ENCODE data around the gene TMED4. TPM values are rescaled to one million over a fixed set of nuclear protein-coding genes. Genes with fewer than 3 reads are reported as not detected.
"Not testable (repeated sequence)": the region's sequence is repeated elsewhere in the genome, so short reads cannot be mapped to it uniquely, and the experiment has no call there.

The TMED4 gene
- total and polyA plus RNA-seq, 4 donors, result 26.9 to 97.1 (median 46.9) TPM

GRCh38 chr7:44599222-44599621 is 17.2 kb upstream of the TMED4 start:
- 86% methylated on average over 3 of the region's 3 CpGs for WGBS
- no peaks in the 10 kb centered on the region for H3K27me3 ChIP-seq (ENCODE audit: control insufficient read depth in 4 of 4, insufficient read depth in 4 of 4, low read length in 3 of 4)
- H3K4me3 ChIP-seq (ENCODE audit: low read depth in 1 of 3, low read length in 3 of 3), result no peak overlapping the region
- H3K9me3 ChIP-seq (ENCODE audit: control insufficient read depth in 4 of 4, low read length in 3 of 4), result no peaks in the 10 kb centered on the region
- DNase-seq (ENCODE audit: low spot score), result no peak
- no peaks in the 10 kb centered on the region for H3K36me3 ChIP-seq (ENCODE audit: control insufficient read depth in 4 of 4, insufficient read depth in 3 of 4, low read depth in 1 of 4, low read length in 3 of 4)
- H3K4me1 ChIP-seq (ENCODE audit: control insufficient read depth in 4 of 4, insufficient read depth in 4 of 4, low read length in 3 of 4), result no peaks in the 10 kb centered on the region
- H3K27ac ChIP-seq (ENCODE audit: low read depth in 1 of 2, low read length in 2 of 2), result no peak overlapping the region
- TF ChIP-seq, protein P1, sequence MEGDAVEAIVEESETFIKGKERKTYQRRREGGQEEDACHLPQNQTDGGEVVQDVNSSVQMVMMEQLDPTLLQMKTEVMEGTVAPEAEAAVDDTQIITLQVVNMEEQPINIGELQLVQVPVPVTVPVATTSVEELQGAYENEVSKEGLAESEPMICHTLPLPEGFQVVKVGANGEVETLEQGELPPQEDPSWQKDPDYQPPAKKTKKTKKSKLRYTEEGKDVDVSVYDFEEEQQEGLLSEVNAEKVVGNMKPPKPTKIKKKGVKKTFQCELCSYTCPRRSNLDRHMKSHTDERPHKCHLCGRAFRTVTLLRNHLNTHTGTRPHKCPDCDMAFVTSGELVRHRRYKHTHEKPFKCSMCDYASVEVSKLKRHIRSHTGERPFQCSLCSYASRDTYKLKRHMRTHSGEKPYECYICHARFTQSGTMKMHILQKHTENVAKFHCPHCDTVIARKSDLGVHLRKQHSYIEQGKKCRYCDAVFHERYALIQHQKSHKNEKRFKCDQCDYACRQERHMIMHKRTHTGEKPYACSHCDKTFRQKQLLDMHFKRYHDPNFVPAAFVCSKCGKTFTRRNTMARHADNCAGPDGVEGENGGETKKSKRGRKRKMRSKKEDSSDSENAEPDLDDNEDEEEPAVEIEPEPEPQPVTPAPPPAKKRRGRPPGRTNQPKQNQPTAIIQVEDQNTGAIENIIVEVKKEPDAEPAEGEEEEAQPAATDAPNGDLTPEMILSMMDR (IDR thresholded peaks at IDR 0.05; ENCODE audit: low read depth, low read length, missing input control), result no peak
- TF ChIP-seq RXRA (IDR thresholded peaks at IDR 0.05), result no peak
- TF ChIP-seq, protein P2, sequence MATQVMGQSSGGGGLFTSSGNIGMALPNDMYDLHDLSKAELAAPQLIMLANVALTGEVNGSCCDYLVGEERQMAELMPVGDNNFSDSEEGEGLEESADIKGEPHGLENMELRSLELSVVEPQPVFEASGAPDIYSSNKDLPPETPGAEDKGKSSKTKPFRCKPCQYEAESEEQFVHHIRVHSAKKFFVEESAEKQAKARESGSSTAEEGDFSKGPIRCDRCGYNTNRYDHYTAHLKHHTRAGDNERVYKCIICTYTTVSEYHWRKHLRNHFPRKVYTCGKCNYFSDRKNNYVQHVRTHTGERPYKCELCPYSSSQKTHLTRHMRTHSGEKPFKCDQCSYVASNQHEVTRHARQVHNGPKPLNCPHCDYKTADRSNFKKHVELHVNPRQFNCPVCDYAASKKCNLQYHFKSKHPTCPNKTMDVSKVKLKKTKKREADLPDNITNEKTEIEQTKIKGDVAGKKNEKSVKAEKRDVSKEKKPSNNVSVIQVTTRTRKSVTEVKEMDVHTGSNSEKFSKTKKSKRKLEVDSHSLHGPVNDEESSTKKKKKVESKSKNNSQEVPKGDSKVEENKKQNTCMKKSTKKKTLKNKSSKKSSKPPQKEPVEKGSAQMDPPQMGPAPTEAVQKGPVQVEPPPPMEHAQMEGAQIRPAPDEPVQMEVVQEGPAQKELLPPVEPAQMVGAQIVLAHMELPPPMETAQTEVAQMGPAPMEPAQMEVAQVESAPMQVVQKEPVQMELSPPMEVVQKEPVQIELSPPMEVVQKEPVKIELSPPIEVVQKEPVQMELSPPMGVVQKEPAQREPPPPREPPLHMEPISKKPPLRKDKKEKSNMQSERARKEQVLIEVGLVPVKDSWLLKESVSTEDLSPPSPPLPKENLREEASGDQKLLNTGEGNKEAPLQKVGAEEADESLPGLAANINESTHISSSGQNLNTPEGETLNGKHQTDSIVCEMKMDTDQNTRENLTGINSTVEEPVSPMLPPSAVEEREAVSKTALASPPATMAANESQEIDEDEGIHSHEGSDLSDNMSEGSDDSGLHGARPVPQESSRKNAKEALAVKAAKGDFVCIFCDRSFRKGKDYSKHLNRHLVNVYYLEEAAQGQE (IDR thresholded peaks at IDR 0.05), result no peak
- no peak for TF ChIP-seq EGR1 (IDR thresholded peaks at IDR 0.05; ENCODE audit: low read depth in 2 of 2)
- no peak for TF ChIP-seq SP1 (IDR thresholded peaks at IDR 0.05)
- no peak overlapping the region for H3K9ac ChIP-seq (ENCODE audit: low read depth in 1 of 2, low read length in 2 of 2)

- H3K27ac ChIP-seq (ENCODE audit: low read depth in 1 of 2, low read length in 2 of 2); H3K4me3 ChIP-seq (ENCODE audit: low read depth in 1 of 3, low read length in 3 of 3); H3K4me1 ChIP-seq (ENCODE audit: control insufficient read depth in 4 of 4, insufficient read depth in 4 of 4, low read length in 3 of 4); H3K9ac ChIP-seq (ENCODE audit: low read depth in 1 of 2, low read length in 2 of 2); H3K27me3 ChIP-seq (ENCODE audit: control insufficient read depth in 4 of 4, insufficient read depth in 4 of 4, low read length in 3 of 4); DNase-seq (ENCODE audit: low spot score); H3K36me3 ChIP-seq (ENCODE audit: control insufficient read depth in 4 of 4, insufficient read depth in 3 of 4, low read depth in 1 of 4, low read length in 3 of 4); H3K9me3 ChIP-seq (ENCODE audit: control insufficient read depth in 4 of 4, low read length in 3 of 4): not testable (repeated sequence)
- WGBS, result 93% methylated on average over 8 of the region's 8 CpGs
Measured at GRCh38 chr7:44597181-44597580, 15.2 kb upstream of the TMED4 start.

- Histone ChIP-seq H3K9ac (ENCODE audit: low read depth in 1 of 2, low read length in 2 of 2) (no peak overlapping the region), H3K27me3 (ENCODE audit: control insufficient read depth in 4 of 4, insufficient read depth in 4 of 4, low read length in 3 of 4) (no peaks in the 10 kb centered on the region), H3K36me3 (ENCODE audit: control insufficient read depth in 4 of 4, insufficient read depth in 3 of 4, low read depth in 1 of 4, low read length in 3 of 4) (no peaks in the 10 kb centered on the region), H3K9me3 (ENCODE audit: control insufficient read depth in 4 of 4, low read length in 3 of 4) (no peaks in the 10 kb centered on the region), H3K4me3 (ENCODE audit: low read depth in 1 of 3, low read length in 3 of 3) (no peak overlapping the region), H3K4me1 (ENCODE audit: control insufficient read depth in 4 of 4, insufficient read depth in 4 of 4, low read length in 3 of 4) (no peaks in the 10 kb centered on the region), H3K27ac (ENCODE audit: low read depth in 1 of 2, low read length in 2 of 2) (no peak overlapping the region)
- 87% methylated on average over 5 of the region's 5 CpGs for WGBS
- DNase-seq (ENCODE audit: low spot score), result no peak
- TF ChIP-seq HNF4G (IDR thresholded peaks at IDR 0.05) (no peak), GABPA (IDR thresholded peaks at IDR 0.05 in 1 of 2, conservative IDR thresholded peaks at IDR 0.05 in 1 of 2) (no peak), EGR1 (IDR thresholded peaks at IDR 0.05; ENCODE audit: low read depth in 2 of 2) (no peak), SP1 (IDR thresholded peaks at IDR 0.05) (no peak)
Measured at GRCh38 chr7:44595934-44596635, 14.1 kb upstream of the TMED4 start.
